Suprapubic skin (tissue), 4 donors: ENCODE measurements around the gene PRAME. TPM values are rescaled to one million over a fixed set of nuclear protein-coding genes. Genes with fewer than 3 reads are reported as not detected.
"Not testable (repeated sequence)": the region's sequence is repeated elsewhere in the genome, so short reads cannot be mapped to it uniquely, and the experiment has no call there.

Source experiments
- DNase-seq, 2 donors: peaks; one replicate each; pipeline ENCODE4 v3.0.0-alpha.2; 2019; ENCODE audit warnings: low spot score in 2 of 2
- H3K27ac ChIP-seq: fragments of 200-600 bp; sonication (generic); one replicate; pipeline ENCODE4 v1.5.1; 2019
- H3K27me3 ChIP-seq: fragments of 200-600 bp; sonication (generic); one replicate; pipeline ENCODE4 v1.5.1; 2019
- H3K36me3 ChIP-seq: fragments of 200-600 bp; sonication (generic); one replicate; pipeline ENCODE4 v1.5.1; 2019
- H3K4me1 ChIP-seq: fragments of 200-600 bp; sonication (generic); one replicate; pipeline ENCODE4 v1.5.1; 2019
- H3K4me3 ChIP-seq: fragments of 200-600 bp; sonication (generic); one replicate; pipeline ENCODE4 v1.5.1; 2019; ENCODE audit warnings: mild to moderate bottlenecking
- H3K9me3 ChIP-seq: fragments of 200-600 bp; sonication (generic); one replicate; pipeline ENCODE4 v1.5.1; 2019
- EP300 ChIP-seq: sonication (generic); formaldehyde crosslinking; IDR thresholded peaks from one replicate; pipeline ENCODE4 v1.6.1; 2017; ENCODE audit warnings: antibody characterized with exemption
- POLR2A ChIP-seq, 2 donors: fragments of 450-650 bp; IDR thresholded peaks; one replicate each; pipeline ENCODE4 v1.6.1; 2017; ENCODE audit warnings: antibody characterized with exemption in 2 of 2, mild to moderate bottlenecking in 2 of 2, moderate library complexity in 2 of 2
- POLR2AphosphoS5 ChIP-seq, 3 donors: sonication (generic); formaldehyde crosslinking; IDR thresholded peaks; one replicate each; pipeline ENCODE4 v1.6.1; 2017; ENCODE audit warnings: antibody characterized with exemption in 3 of 3
- WGBS: methylation state at CpG from one replicate; pipeline ENCODE4 v1.1.5; 2018; 5-methylcytosine and 5-hydroxymethylcytosine counted together
- total RNA-seq, 4 donors: library from RNA; depleted of rRNA; stranded (reverse); fragments of >200 nt; gene quantifications; one replicate each; pipeline ENCODE4 v1.1.0, GENCODE V29; 2016
- TF ChIP-seq, protein P1 (sequence below), 2 donors: fragments of 200-600 bp in 1 of 2; fragments of 450-650 bp in 1 of 2; sonication (generic) in 1 of 2; IDR thresholded peaks; one replicate each; pipeline ENCODE4 v1.5.1; 2016 to 2019; ENCODE audit warnings: antibody characterized with exemption in 2 of 2, mild to moderate bottlenecking in 1 of 2, moderate library complexity in 1 of 2

The PRAME gene
- total RNA-seq, 4 donors from 2014 or later = not detected

DNA sequence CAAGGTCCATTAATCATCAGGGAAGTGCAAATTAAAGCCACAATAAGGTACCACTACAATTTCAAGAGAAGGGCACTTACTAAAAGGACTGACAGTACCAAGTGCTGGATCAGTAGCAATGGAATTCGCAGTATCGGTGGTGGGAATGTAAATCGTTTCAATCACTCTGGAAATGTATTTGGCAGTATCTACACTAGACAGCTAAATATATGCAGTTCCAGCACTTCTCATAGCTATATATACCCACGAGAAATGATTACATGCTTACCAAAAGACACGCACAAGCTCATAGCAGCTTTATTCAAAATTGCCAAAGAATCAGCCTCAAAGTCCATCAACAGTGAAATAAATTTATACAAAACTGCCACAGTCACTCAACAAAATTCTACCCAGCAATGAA lies 46.1 kb downstream of the PRAME start:
- Histone ChIP-seq H3K27ac (no peak overlapping the region), H3K27me3 (peaks cover 28% of the 10 kb centered on the region), H3K4me3 (no peak overlapping the region), H3K9me3 (peaks cover 9% of the 10 kb centered on the region), H3K4me1 (peaks cover 6% of the 10 kb centered on the region), H3K36me3 (no peaks in the 10 kb centered on the region)
- WGBS = 84% methylated on average over 5 of the region's 5 CpGs
- no peak for TF ChIP-seq EP300
- TF ChIP-seq POLR2A (IDR thresholded peaks at IDR 0.05) = no peak
- no peak for TF ChIP-seq POLR2AphosphoS5 (IDR thresholded peaks at IDR 0.05)
- TF ChIP-seq, protein P1, sequence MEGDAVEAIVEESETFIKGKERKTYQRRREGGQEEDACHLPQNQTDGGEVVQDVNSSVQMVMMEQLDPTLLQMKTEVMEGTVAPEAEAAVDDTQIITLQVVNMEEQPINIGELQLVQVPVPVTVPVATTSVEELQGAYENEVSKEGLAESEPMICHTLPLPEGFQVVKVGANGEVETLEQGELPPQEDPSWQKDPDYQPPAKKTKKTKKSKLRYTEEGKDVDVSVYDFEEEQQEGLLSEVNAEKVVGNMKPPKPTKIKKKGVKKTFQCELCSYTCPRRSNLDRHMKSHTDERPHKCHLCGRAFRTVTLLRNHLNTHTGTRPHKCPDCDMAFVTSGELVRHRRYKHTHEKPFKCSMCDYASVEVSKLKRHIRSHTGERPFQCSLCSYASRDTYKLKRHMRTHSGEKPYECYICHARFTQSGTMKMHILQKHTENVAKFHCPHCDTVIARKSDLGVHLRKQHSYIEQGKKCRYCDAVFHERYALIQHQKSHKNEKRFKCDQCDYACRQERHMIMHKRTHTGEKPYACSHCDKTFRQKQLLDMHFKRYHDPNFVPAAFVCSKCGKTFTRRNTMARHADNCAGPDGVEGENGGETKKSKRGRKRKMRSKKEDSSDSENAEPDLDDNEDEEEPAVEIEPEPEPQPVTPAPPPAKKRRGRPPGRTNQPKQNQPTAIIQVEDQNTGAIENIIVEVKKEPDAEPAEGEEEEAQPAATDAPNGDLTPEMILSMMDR (IDR thresholded peaks at IDR 0.05) = no peak
- DNase-seq = no peak

DNA sequence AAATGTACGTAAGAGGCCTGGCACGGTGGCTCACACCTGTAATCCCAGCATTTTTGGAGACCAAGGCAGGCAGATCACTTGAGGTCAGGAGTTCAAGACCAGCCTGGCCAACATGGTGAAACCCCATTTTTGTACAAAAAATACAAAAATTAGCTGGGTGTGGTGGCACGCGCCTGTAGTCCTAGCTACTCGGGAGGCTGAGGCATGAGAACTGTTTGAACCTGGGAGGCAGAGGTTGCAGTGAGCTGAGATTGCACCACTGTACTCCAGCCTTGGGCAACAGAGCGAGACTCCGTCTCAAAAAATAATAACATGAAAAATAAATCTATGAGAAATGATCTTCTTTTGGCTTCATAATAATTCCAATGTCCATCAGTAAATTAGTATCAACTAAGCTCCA lies 48.2 kb downstream of the PRAME start:
- H3K27ac ChIP-seq, H3K4me3 ChIP-seq, DNase-seq, H3K36me3 ChIP-seq, H3K9me3 ChIP-seq, H3K4me1 ChIP-seq: not testable (repeated sequence)
- 97% methylated on average over 7 of the region's 7 CpGs for WGBS
- peaks cover 31% of the 10 kb centered on the region for H3K27me3 ChIP-seq

DNA sequence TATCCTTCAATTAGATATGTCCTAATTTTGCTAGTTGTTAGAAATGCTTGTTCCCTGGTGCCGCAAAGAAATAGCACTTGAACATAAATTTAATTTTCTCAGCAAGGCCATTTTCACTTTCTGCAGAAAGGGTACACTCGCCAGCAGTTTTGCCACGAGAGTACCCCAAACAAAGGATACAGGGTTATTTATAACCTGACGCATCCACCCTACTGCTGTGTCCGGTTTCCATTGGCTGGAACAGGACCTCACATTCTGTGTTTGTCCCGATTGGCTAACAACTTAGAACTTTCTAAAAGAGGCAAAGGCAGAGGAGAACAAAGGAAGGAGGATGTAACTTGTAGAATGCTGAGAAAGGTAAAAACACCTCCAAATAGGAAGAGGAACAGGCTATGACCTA lies 49.2 kb downstream of the PRAME start:
- H3K27me3 ChIP-seq = peaks cover 31% of the 10 kb centered on the region
- H3K36me3 ChIP-seq, H3K4me3 ChIP-seq, H3K9me3 ChIP-seq, H3K27ac ChIP-seq, H3K4me1 ChIP-seq, DNase-seq: not testable (repeated sequence)
- 96% methylated on average over 6 of the region's 6 CpGs for WGBS

DNA sequence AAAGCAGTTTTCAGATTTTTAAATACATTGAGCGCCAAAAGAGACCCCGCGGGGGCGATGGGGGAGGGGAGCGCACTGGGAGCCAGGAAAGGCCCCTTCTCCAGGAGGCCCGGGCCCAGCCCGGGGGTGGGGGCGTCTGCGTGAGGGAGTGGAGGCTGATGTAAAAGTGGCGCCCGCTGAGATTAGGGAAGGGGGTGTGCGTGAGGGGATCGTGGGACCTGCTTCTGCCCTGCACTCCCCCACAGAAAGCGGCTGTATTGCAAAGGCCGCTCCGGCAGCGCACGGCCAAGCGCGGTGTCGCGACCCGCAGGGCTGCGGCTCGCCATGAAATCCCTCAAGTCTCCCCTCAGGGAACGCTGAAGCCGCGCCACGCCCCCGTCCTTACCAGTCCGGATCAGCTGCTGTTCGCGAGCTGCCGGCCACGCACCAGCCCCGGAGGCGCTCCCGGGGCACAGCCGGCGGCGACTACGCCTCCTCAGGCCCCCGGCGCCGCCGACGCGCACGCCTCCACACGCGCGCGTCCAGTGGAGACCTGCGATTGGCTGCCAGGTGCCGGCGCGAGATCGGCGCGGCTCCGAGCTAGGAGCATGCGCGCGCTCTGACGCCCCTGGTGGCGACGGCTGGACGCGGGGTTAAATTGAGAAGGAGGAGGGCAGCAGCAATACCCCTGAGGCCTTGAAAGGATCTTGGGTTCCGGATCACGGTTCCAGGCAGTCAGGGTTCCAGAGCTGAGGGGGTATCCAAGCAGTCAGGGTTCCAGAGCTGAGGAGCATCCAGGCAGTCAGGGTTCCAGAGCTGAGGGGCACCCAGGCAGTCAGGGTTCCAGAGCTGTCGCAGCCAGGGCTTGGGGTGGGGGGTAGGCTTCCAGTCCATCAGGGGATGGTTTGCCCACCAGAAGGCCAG lies 50.5 kb downstream of the PRAME start, which contains the start of gene ZNF280B:
Gene ZNF280B (minus strand): TSS at position 469 of the 903 bp plus-strand sequence. CDS start 19,344 bp downstream, outside the sequence.
- Histone ChIP-seq H3K27ac (no peak within 1 kb of the TSS), H3K36me3 (no peaks in the 10 kb centered on the region), H3K4me3 (peak within 1 kb of the TSS; percentile 46), H3K27me3 (peaks cover 26% of the 10 kb centered on the region), H3K4me1 (peaks cover 6% of the 10 kb centered on the region), H3K9me3 (peaks cover 9% of the 10 kb centered on the region)
- TF ChIP-seq POLR2AphosphoS5 (IDR thresholded peaks at IDR 0.05) = no peak
- TF ChIP-seq, protein P1 (IDR thresholded peaks at IDR 0.05) = peak in 1 of 2 donors; percentile 36
- peak in 1 of 2 donors; percentile 59 for DNase-seq
- WGBS = 11% methylated on average over 17 of the region's 72 CpGs

DNA sequence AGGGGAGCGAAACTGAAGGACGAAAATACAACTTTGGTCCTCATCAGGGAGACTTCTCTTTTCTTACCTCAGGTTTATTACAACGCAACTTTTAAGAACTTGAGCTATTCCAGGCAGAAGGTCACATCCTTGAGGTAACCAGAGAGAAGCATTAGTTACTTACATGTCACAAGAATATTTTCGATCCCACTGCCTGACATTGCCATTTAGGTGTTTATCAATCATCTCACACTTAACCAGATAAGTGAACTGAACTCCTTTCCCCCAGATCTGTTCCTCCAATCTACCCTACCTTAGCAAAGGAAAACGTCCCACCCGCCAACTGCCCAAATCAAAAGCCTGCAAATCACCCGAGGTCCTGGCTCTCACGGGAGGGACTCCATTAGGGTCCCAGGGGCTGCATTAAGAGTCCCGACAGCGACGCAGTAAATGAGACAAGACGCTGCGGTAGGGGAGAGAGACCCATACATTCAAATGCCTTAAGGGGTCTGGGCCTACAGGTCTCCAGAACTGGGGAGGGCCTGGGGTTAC lies 51.3 kb downstream of the PRAME start:
- H3K36me3 ChIP-seq = no peaks in the 10 kb centered on the region
- peak overlapping the region; percentile 46 for H3K4me3 ChIP-seq
- peaks cover 9% of the 10 kb centered on the region for H3K9me3 ChIP-seq
- H3K27ac ChIP-seq = no peak overlapping the region
- DNase-seq = no peak
- TF ChIP-seq POLR2A (IDR thresholded peaks at IDR 0.05) (no peak), EP300 (no peak), POLR2AphosphoS5 (IDR thresholded peaks at IDR 0.05) (no peak)
- TF ChIP-seq, protein P1 (IDR thresholded peaks at IDR 0.05) = no peak
- H3K4me1 ChIP-seq = peaks cover 6% of the 10 kb centered on the region
- WGBS = 39% methylated on average over 13 of the region's 13 CpGs
- peaks cover 20% of the 10 kb centered on the region for H3K27me3 ChIP-seq

DNA sequence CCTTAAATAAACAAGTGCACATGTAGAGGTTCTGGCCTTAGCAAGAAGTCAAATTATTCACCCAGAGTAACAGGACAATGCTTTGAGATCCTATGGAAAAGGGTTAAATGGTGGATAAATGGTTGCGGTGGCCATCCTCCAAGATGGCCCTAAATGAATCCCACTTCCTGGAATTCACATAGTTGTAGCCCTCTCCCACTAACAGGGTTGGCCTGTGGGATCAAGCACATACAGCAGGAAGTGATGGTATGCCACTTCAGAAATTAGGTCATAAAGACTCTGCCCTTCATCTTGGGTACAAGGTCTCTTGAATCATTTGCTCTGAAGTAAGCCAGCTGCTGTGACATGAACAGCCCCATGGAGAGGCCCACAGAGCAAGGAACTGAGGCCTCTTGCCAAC lies 52.3 kb downstream of the PRAME start:
- peaks cover 6% of the 10 kb centered on the region for H3K4me1 ChIP-seq
- H3K36me3 ChIP-seq = no peaks in the 10 kb centered on the region
- peaks cover 9% of the 10 kb centered on the region for H3K9me3 ChIP-seq
- H3K4me3 ChIP-seq = no peak overlapping the region
- no peak for DNase-seq
- TF ChIP-seq EP300 (no peak), POLR2AphosphoS5 (IDR thresholded peaks at IDR 0.05) (no peak), POLR2A (IDR thresholded peaks at IDR 0.05) (no peak)
- TF ChIP-seq, protein P1 (IDR thresholded peaks at IDR 0.05) = no peak
- 92% methylated on average over 1 of the region's 1 CpG for WGBS
- no peak overlapping the region for H3K27ac ChIP-seq
- H3K27me3 ChIP-seq = peaks cover 11% of the 10 kb centered on the region
